Osteocyte (in vitro differentiated cells): Measurements from ENCODE around the gene KCNIP4. TPM values are rescaled to one million over a fixed set of nuclear protein-coding genes. Genes with fewer than 3 reads are reported as not detected.

Source experiments
- DNase-seq: peaks from one replicate; pipeline ENCODE4 v3.0.0; 2021; ENCODE audit warnings: mixed read lengths; ENCODE audit not compliant: unreplicated experiment; ENCODE audit errors: extremely low spot score
- H3K27ac Mint-ChIP-seq: one replicate; pipeline ENCODE4 v1.8.0; 2021; ENCODE audit warnings: mild to moderate bottlenecking, mixed read lengths; ENCODE audit not compliant: unreplicated experiment
- H3K27me3 Mint-ChIP-seq: one replicate; pipeline ENCODE4 v1.8.0; 2021; ENCODE audit warnings: mixed read lengths; ENCODE audit not compliant: unreplicated experiment
- H3K36me3 Mint-ChIP-seq: one replicate; pipeline ENCODE4 v1.8.0; 2021; ENCODE audit warnings: mixed read lengths; ENCODE audit not compliant: unreplicated experiment
- H3K4me1 Mint-ChIP-seq: one replicate; pipeline ENCODE4 v1.8.0; 2021; ENCODE audit warnings: mixed read lengths; ENCODE audit not compliant: unreplicated experiment
- H3K4me3 Mint-ChIP-seq: one replicate; pipeline ENCODE4 v1.8.0; 2021; ENCODE audit warnings: mild to moderate bottlenecking, moderate library complexity, mixed read lengths; ENCODE audit not compliant: unreplicated experiment
- H3K9me3 Mint-ChIP-seq: one replicate; pipeline ENCODE4 v1.8.0; 2021; ENCODE audit warnings: mixed read lengths; ENCODE audit not compliant: unreplicated experiment
- total RNA-seq: library from RNA; stranded (reverse); gene quantifications from 2 replicates; pipeline ENCODE4 v1.2.1, GENCODE V29; 2021
- TF ChIP-seq, protein P1 (sequence below): fragments of 200-600 bp; sonication (generic); IDR thresholded peaks from 2 replicates; pipeline ENCODE4 v1.5.0; 2021; ENCODE audit warnings: antibody characterized with exemption, mild to moderate bottlenecking, moderate library complexity

Gene KCNIP4
- total RNA-seq, 1 donor from 2014 or later, result 0.24 TPM

DNA sequence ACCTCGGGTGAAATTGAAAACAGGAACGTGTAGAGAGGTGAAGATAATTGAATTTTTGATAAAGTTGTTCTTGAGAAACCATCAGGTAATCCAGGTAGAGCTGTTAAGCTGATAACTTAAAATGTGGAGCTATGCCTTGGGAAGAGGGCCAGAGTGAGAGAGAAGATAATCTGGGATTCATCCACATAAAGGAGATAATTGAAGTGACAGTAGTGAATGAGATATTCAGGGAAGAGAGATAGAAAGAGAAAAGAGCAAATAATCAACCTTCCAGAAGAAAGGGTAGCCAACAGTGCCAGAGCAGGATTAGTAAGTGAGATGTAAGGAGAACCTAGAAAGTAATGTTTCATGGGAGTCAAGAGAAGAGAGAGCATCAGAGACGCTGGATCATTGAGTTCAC is 950.7 kb downstream of the KCNIP4 start:
- DNase-seq, result no peak
- TF ChIP-seq, protein P1, sequence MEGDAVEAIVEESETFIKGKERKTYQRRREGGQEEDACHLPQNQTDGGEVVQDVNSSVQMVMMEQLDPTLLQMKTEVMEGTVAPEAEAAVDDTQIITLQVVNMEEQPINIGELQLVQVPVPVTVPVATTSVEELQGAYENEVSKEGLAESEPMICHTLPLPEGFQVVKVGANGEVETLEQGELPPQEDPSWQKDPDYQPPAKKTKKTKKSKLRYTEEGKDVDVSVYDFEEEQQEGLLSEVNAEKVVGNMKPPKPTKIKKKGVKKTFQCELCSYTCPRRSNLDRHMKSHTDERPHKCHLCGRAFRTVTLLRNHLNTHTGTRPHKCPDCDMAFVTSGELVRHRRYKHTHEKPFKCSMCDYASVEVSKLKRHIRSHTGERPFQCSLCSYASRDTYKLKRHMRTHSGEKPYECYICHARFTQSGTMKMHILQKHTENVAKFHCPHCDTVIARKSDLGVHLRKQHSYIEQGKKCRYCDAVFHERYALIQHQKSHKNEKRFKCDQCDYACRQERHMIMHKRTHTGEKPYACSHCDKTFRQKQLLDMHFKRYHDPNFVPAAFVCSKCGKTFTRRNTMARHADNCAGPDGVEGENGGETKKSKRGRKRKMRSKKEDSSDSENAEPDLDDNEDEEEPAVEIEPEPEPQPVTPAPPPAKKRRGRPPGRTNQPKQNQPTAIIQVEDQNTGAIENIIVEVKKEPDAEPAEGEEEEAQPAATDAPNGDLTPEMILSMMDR, result no peak
- no peaks in the 10 kb centered on the region for H3K36me3 Mint-ChIP-seq
- no peak overlapping the region for H3K27ac Mint-ChIP-seq
- no peaks in the 10 kb centered on the region for H3K9me3 Mint-ChIP-seq
- H3K4me1 Mint-ChIP-seq, result no peaks in the 10 kb centered on the region
- H3K27me3 Mint-ChIP-seq, result no peaks in the 10 kb centered on the region
- H3K4me3 Mint-ChIP-seq, result no peak overlapping the region

DNA sequence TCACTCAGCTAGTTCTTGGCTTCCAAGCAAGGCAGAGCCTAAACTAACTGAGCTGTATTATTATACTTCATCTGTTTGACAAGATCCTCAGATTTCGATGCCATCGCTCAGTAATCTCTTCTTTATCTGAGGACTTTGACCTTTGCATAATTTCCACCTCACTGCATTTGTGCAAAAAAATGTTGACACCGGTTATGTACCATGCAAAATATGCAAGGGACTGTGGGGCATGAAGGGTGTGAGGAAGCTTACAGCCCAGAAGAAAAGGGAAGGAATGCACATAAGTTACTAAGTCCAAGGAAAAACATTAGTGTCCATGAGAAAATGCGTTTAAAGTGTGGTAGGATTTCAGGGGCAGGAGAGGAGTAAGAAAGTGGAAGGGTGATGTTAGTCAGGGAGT is 953.0 kb downstream of the KCNIP4 start:
- H3K4me1 Mint-ChIP-seq, result no peaks in the 10 kb centered on the region

DNA sequence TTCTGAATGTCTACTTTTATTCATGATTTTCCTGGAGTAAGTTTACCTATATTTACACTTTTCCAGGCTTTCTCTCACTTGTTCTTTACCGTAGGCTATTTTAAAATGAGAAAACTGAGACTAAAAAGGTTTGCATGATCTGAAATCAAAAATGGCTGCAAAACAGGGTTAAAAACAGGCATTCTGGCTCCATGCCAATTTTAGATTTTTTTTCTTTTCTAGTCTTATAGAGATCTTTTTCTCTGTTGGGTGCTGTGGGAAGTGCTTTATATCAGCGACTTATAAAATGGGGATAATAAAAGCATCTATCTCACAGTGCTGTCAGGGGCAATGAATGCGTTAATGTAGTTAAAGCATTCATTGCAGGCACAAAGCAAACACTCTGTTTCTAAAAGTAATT is 953.6 kb downstream of the KCNIP4 start:
- H3K27me3 Mint-ChIP-seq, result no peaks in the 10 kb centered on the region
- H3K4me1 Mint-ChIP-seq, result no peaks in the 10 kb centered on the region
- peaks cover 18% of the 10 kb centered on the region for H3K9me3 Mint-ChIP-seq
- no peak overlapping the region for H3K27ac Mint-ChIP-seq
- TF ChIP-seq, protein P1, result no peak
- H3K36me3 Mint-ChIP-seq, result no peaks in the 10 kb centered on the region
- no peak for DNase-seq
- H3K4me3 Mint-ChIP-seq, result no peak overlapping the region

More for the DNA sequence above, 953.0 kb downstream of the KCNIP4 start:
- DNase-seq, result no peak
- H3K36me3 Mint-ChIP-seq, result no peaks in the 10 kb centered on the region
- H3K9me3 Mint-ChIP-seq, result peaks cover 18% of the 10 kb centered on the region
- no peaks in the 10 kb centered on the region for H3K27me3 Mint-ChIP-seq
- no peak overlapping the region for H3K4me3 Mint-ChIP-seq
- no peak overlapping the region for H3K27ac Mint-ChIP-seq
- TF ChIP-seq, protein P1, result no peak

DNA sequence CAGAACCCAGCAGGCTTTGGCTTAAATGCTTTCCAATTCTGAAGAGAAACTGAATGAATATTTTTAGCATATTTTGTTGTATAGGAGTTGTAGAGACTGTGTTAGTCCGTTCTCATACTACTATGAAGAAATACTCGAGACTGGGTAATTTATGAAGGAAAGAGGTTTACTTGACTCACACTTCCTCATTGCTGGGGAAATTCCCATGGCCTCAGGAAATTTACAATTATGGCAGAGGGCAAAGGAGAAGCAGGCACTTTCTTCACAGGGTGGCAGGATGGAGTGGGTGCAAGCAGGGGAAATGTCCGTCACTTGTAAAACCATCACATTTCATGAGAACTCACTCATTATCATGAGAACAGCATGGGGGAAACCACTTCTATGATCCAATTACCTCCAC is 956.6 kb downstream of the KCNIP4 start:
- Mint-ChIP-seq H3K9me3 (peaks cover 22% of the 10 kb centered on the region), H3K4me1 (no peaks in the 10 kb centered on the region)
- no peak for DNase-seq

DNA sequence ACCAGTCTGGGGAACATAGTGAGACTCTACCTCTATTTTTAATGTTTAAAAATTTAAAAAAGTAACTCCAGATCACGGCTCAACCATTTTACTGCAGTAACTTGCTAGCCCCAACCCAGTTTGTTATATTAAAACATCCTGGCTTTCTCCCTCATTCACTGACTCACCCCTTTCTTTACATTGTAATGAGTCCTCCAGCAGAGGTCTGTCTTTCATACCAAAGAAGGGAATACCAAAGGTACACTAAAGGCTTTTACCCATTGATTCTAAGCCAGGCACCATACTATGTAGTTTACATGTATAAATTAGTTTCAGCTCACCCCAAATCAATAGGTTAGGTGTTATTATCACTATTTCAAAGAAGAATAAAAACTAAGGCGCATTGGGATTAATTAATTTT is 961.4 kb downstream of the KCNIP4 start:
- no peak overlapping the region for H3K4me3 Mint-ChIP-seq
- H3K36me3 Mint-ChIP-seq, result no peaks in the 10 kb centered on the region

More for the DNA sequence above, 956.6 kb downstream of the KCNIP4 start:
- Mint-ChIP-seq H3K27ac (no peak overlapping the region), H3K27me3 (no peaks in the 10 kb centered on the region), H3K36me3 (no peaks in the 10 kb centered on the region), H3K4me3 (no peak overlapping the region)
- TF ChIP-seq, protein P1, result no peak

More for the DNA sequence above, 961.4 kb downstream of the KCNIP4 start:
- no peaks in the 10 kb centered on the region for H3K4me1 Mint-ChIP-seq
- H3K27ac Mint-ChIP-seq, result no peak overlapping the region
- TF ChIP-seq, protein P1, result no peak
- H3K27me3 Mint-ChIP-seq, result peaks cover 8% of the 10 kb centered on the region
- H3K9me3 Mint-ChIP-seq, result peaks cover 23% of the 10 kb centered on the region
- DNase-seq, result no peak
